K562 (cell line): Measurements from ENCODE around the gene EPHA7.

Experiments
- ATF3 ChIP-seq, 2 experiments: fragments of 450-650 bp in 1 of 2; sonication (generic) in 1 of 2; formaldehyde crosslinking in 1 of 2; IDR thresholded peaks in 1 of 2; conservative IDR thresholded peaks in 1 of 2; 2 replicates each; pipeline versions ENCODE4 v1.6.1 to v1.8.1; 2016 to 2023; ENCODE audit warnings: mild to moderate bottlenecking in 2 of 2, moderate library complexity in 2 of 2, inconsistent platforms in 1 of 2, missing genetic modification reagents in 1 of 2
- EP300 ChIP-seq: IDR thresholded peaks from 2 replicates; pipeline ENCODE4 v1.6.1; 2012; ENCODE audit warnings: low read length, improper control_type of control experiment
- RFX5 ChIP-seq: IDR thresholded peaks from 2 replicates; pipeline ENCODE4 v1.6.1; 2011; ENCODE audit warnings: low read depth, mild to moderate bottlenecking, improper control_type of control experiment, low read length
- SP1 ChIP-seq: sonication (generic); formaldehyde crosslinking; IDR thresholded peaks from 2 replicates; pipeline ENCODE4 v1.8.1; 2022; ENCODE audit warnings: mild to moderate bottlenecking, missing genetic modification reagents

GRCh38 chr6:93278241-93278640 is 141.1 kb downstream of the EPHA7 start:
- TF ChIP-seq EP300, result no peak
- TF ChIP-seq SP1 (CRISPR knock-in tag), result no peak
- TF ChIP-seq ATF3 (IDR thresholded peaks at IDR 0.05), result no peak
- no peak for TF ChIP-seq ATF3 (CRISPR knock-in tag; conservative IDR thresholded peaks at IDR 0.05)
- no peak for TF ChIP-seq RFX5
